Hypothalamus (tissue), 51 donors: ENCODE data around the gene RDH13.
"Not testable (repeated sequence)": the region's sequence is repeated elsewhere in the genome, so short reads cannot be mapped to it uniquely, and the experiment has no call there.

Source experiments
- DNase-seq, 51 donors: peaks; one replicate each; lab custom pipeline; 2025; lab: John Stamatoyannopoulos, UW

RDH13 gene

GRCh38 chr19:55062735-55063491, at the start of gene RDH13:
Gene RDH13 (minus strand): TSS chr19:55063148. CDS start chr19:55063032, 116 bp downstream.
- DNase-seq: peak; percentile 17 to 93 (median 81)

- DNase-seq: no peak
Observed at GRCh38 chr19:55112246-55112776, 49.4 kb upstream of the RDH13 start.

- no peak for DNase-seq
Observed at GRCh38 chr19:55111238-55111831, 48.4 kb upstream of the RDH13 start.

GRCh38 chr19:55109527-55110291, 46.8 kb upstream of the RDH13 start:
- DNase-seq: no peak

- not testable (repeated sequence) for DNase-seq
Observed at GRCh38 chr19:55107252-55107651, 44.3 kb upstream of the RDH13 start.

GRCh38 chr19:55106591-55106990, 43.6 kb upstream of the RDH13 start:
- no peak for DNase-seq

GRCh38 chr19:55105237-55105636, 42.3 kb upstream of the RDH13 start:
- no peak for DNase-seq

- DNase-seq: no peak
Observed at GRCh38 chr19:55103190-55103589, 40.2 kb upstream of the RDH13 start.

- DNase-seq: peak in 16 of 51 donors; percentile 4 to 59 (median 24)
Observed at GRCh38 chr19:55101261-55101660, 38.3 kb upstream of the RDH13 start.

GRCh38 chr19:55099557-55100506, 36.9 kb upstream of the RDH13 start:
- peak in 2 of 51 donors; percentile 4 to 9 for DNase-seq

GRCh38 chr19:55098716-55099556, 36.0 kb upstream of the RDH13 start:
- DNase-seq: peak in 1 of 51 donors; percentile 7

GRCh38 chr19:55097864-55098715, 35.1 kb upstream of the RDH13 start:
- DNase-seq: peak in 1 of 51 donors; percentile 3

- DNase-seq: no peak
Observed at GRCh38 chr19:55096061-55096701, 33.2 kb upstream of the RDH13 start.

GRCh38 chr19:55095260-55096060, 32.5 kb upstream of the RDH13 start:
- DNase-seq: no peak

GRCh38 chr19:55094456-55095259, 31.7 kb upstream of the RDH13 start:
- no peak for DNase-seq
